K562 (cell line): ENCODE measurements around the gene CPTP. TPM values are rescaled to one million over a fixed set of nuclear protein-coding genes. Genes with fewer than 3 reads are reported as not detected.

Source experiments
- BRD9 ChIP-seq: fragments of 450-650 bp; IDR thresholded peaks from 2 replicates; pipeline ENCODE4 v1.6.1; 2018; ENCODE audit warnings: low read depth; ENCODE audit not compliant: partially characterized antibody
- CHCHD3 ChIP-seq: fragments of 250-450 bp; sonication (Bioruptor Pico); IDR thresholded peaks from 2 replicates; pipeline ENCODE4 v2.1.2; 2022; ENCODE audit warnings: mild to moderate bottlenecking
- CHD1 ChIP-seq: fragments of 200-600 bp; sonication (generic); IDR thresholded peaks from one replicate; pipeline ENCODE4 v1.6.1; 2012; ENCODE audit warnings: mild to moderate bottlenecking, moderate library complexity, low read length, inconsistent platforms
- ELF1 ChIP-seq: fragments of 200-800 bp; sonication (Bioruptor generic); IDR thresholded peaks from 2 replicates; pipeline ENCODE4 v1.6.1; 2016; ENCODE audit warnings: missing genetic modification characterization, missing compliant biosample characterization
- ELF2 ChIP-seq: fragments of 250-450 bp; sonication (Bioruptor Pico); IDR thresholded peaks from 2 replicates; pipeline ENCODE4 v1.5.0; 2021; ENCODE audit warnings: mild to moderate bottlenecking
- FOXJ2 ChIP-seq: fragments of 200-800 bp; sonication (Bioruptor generic); IDR thresholded peaks from 2 replicates; pipeline ENCODE4 v1.6.1; 2016; ENCODE audit warnings: missing genetic modification characterization, missing compliant biosample characterization
- IRF1 ChIP-seq: sonication (generic); formaldehyde crosslinking; IDR thresholded peaks from 2 replicates; pipeline ENCODE4 v1.8.0; 2022; ENCODE audit warnings: missing genetic modification reagents, mild to moderate bottlenecking, borderline replicate concordance
- KDM4B ChIP-seq, 2 experiments: fragments of 450-650 bp in 1 of 2; sonication (generic) in 1 of 2; IDR thresholded peaks; 2 replicates each; pipeline ENCODE4 v1.6.1; 2016 to 2017; ENCODE audit warnings: borderline replicate concordance in 2 of 2, antibody characterized with exemption in 1 of 2, low read depth in 1 of 2, mild to moderate bottlenecking in 1 of 2
- KDM5B ChIP-seq: fragments of 200-600 bp; sonication (generic); IDR thresholded peaks from 2 replicates; pipeline ENCODE4 v1.6.1; 2012; ENCODE audit warnings: low read depth, mild to moderate bottlenecking, moderate library complexity, low read length, control low read depth, inconsistent platforms; ENCODE audit not compliant: insufficient replicate concordance
- MTF1 ChIP-seq: fragments of 250-450 bp; sonication (Bioruptor Pico); IDR thresholded peaks from 2 replicates; pipeline ENCODE4 v1.9.0; 2021; ENCODE audit warnings: moderate library complexity, mild to moderate bottlenecking, inconsistent platforms, borderline replicate concordance
- NFIX ChIP-seq: fragments of 250-450 bp; sonication (Bioruptor Pico); IDR thresholded peaks from 2 replicates; pipeline ENCODE4 v1.4.0; 2020; ENCODE audit warnings: low read depth, mild to moderate bottlenecking, moderate library complexity
- NR2C1 ChIP-seq, 2 experiments: fragments of 450-650 bp; IDR thresholded peaks; 2 replicates each; pipeline ENCODE4 v1.6.1; 2017; ENCODE audit warnings: mild to moderate bottlenecking in 2 of 2, antibody characterized with exemption in 1 of 2, inconsistent platforms in 1 of 2, missing compliant biosample characterization in 1 of 2, missing genetic modification characterization in 1 of 2
- NR4A1 ChIP-seq, 2 experiments: fragments of 250-450 bp in 1 of 2; fragments of 450-650 bp in 1 of 2; sonication (Bioruptor Pico) in 1 of 2; IDR thresholded peaks; 2 replicates each; pipeline versions ENCODE4 v1.4.0 to v1.6.1; 2016 to 2020; ENCODE audit warnings: mild to moderate bottlenecking in 2 of 2, missing compliant biosample characterization in 1 of 2, missing genetic modification characterization in 1 of 2, moderate library complexity in 1 of 2
- POLR2AphosphoS2 ChIP-seq: IDR thresholded peaks from 2 replicates; pipeline ENCODE4 v1.6.1; 2012; ENCODE audit warnings: low read length, improper control_type of control experiment
- SMAD1 ChIP-seq: fragments of 150-350 bp; IDR thresholded peaks from 2 replicates; pipeline ENCODE4 v1.6.1; 2014; ENCODE audit warnings: low read length, low read depth; ENCODE audit not compliant: partially characterized antibody
- SMARCC2 ChIP-seq: fragments of 450-650 bp; IDR thresholded peaks from 2 replicates; pipeline ENCODE4 v1.6.1; 2017; ENCODE audit warnings: antibody characterized with exemption, moderate library complexity, mild to moderate bottlenecking, low read depth
- SMARCE1 ChIP-seq: fragments of 450-650 bp; IDR thresholded peaks from 2 replicates; pipeline ENCODE4 v1.7.1; 2016; ENCODE audit warnings: mild to moderate bottlenecking
- TCF7 ChIP-seq: sonication (generic); IDR thresholded peaks from 2 replicates; pipeline ENCODE4 v1.6.1; 2016; ENCODE audit warnings: antibody characterized with exemption, borderline replicate concordance
- ZFP91 ChIP-seq: sonication (generic); formaldehyde crosslinking; IDR thresholded peaks from 2 replicates; pipeline ENCODE4 v1.8.0; 2022; ENCODE audit warnings: mild to moderate bottlenecking, missing genetic modification reagents
- ZNF23 ChIP-seq: fragments of 250-450 bp; sonication (Bioruptor Pico); IDR thresholded peaks from 2 replicates; pipeline ENCODE4 v1.4.0; 2020; ENCODE audit warnings: mild to moderate bottlenecking
- ZNF316 ChIP-seq: fragments of 450-650 bp; IDR thresholded peaks from 2 replicates; pipeline ENCODE4 v1.6.1; 2016
- ZNF512 ChIP-seq: IDR thresholded peaks from 2 replicates; pipeline ENCODE4 v1.6.1; 2016; ENCODE audit warnings: missing genetic modification characterization, missing compliant biosample characterization
- ZNF77 ChIP-seq: fragments of 250-450 bp; sonication (Bioruptor Pico); IDR thresholded peaks from 2 replicates; pipeline ENCODE4 v1.5.0; 2020
- polyA plus RNA-seq, 8 experiments: library from polyadenylated mRNA; depleted of rRNA in 4 of 8; stranded (reverse) in 5 of 8; unstranded in 3 of 8; fragments of >200 nt; fragmentation: Nextera tagmentation in 2 of 8; fragmentation: Illumina TruSeq in 1 of 8; extraction: Ambion mirVana in 2 of 8; extraction: Trizol in 1 of 8; gene quantifications; 2 replicates each; pipeline versions ENCODE4 v1.2.1 to v1.2.3, GENCODE V29; 2011 to 2014; ENCODE audit warnings: inconsistent platforms in 1 of 8, missing spikeins in 1 of 8
- total RNA-seq, 7 experiments: library from RNA; depleted of rRNA in 6 of 7; stranded (reverse); fragments of >200 nt in 6 of 7; fragmentation: Illumina TruSeq in 2 of 7; extraction: Trizol in 2 of 7; gene quantifications; 2 replicates each; pipeline versions ENCODE4 v1.2.1 to v1.2.3, GENCODE V29; 2011 to 2021; ENCODE audit warnings: low replicate concordance in 1 of 7

Gene CPTP
- total and polyA plus RNA-seq, 9 of the 15 experiments (the other 6 are each of a cell fraction or from before 2014, with no cell fraction given), result 0.11 to 25.8 (median 3.5) TPM

- TF ChIP-seq NR4A1 (CRISPR knock-in tag; IDR thresholded peaks at IDR 0.05) (no peak), NR4A1 (tag; IDR thresholded peaks at IDR 0.05) (peak; percentile 89; the same call in 1 of the 2 replicates), ELF2 (CRISPR knock-in tag) (peak; percentile 97), NFIX (no peak), MTF1 (no peak), ZNF316 (no peak), ZNF23 (no peak), NR2C1 (IDR thresholded peaks at IDR 0.05) (peak; percentile 98), NR2C1 (tag; IDR thresholded peaks at IDR 0.05) (peak; percentile 99), CHD1 (peak; percentile 84), BRD9 (no peak), FOXJ2 (tag) (peak; percentile 93), KDM5B (peak; percentile 83), ELF1 (tag) (peak; percentile 98), TCF7 (peak; percentile 79; the same call in 1 of the 2 replicates), ZNF512 (tag) (no peak), ZNF77 (no peak), POLR2AphosphoS2 (peak; percentile 48; the same call in 1 of the 2 replicates), SMAD1 (peak; percentile 70), KDM4B (IDR thresholded peaks at IDR 0.05; ENCODE audit: borderline replicate concordance in 2 of 2, low read depth in 1 of 2) (peak in 1 of 2 experiments; percentile 96; a peak in 2 of 4 replicates), CHCHD3 (CRISPR knock-in tag) (no peak), ZFP91 (peak; percentile 79; the same call in 1 of the 2 replicates), SMARCE1 (no peak), SMARCC2 (no peak), IRF1 (CRISPR knock-in tag) (no peak)
Observed at GRCh38 chr1:1374929-1375662, 50.5 kb downstream of the CPTP start, which contains the start of gene AURKAIP1 (continued).
